T-helper 2 cell treated with Interferon-gamma antibody and Interleukin-4, amounts not matched to agents 5 μg/mL and 100 μg/mL, for 36 hours (primary cell): ENCODE data around the gene ATXN1.
A peak's percentile ranks its signal among the peaks of the same experiment; 100 is the strongest.

Experiments
- DNase-seq: peaks from one replicate; pipeline ENCODE4 v3.0.0; 2021; ENCODE audit warnings: low spot score
- H3K27ac Mint-ChIP-seq: one replicate; pipeline ENCODE4 v1.8.0; 2021; ENCODE audit warnings: mild to moderate bottlenecking, mixed read lengths
- H3K27me3 Mint-ChIP-seq: one replicate; pipeline ENCODE4 v1.8.0; 2021; ENCODE audit warnings: low read depth, mixed read lengths
- H3K36me3 Mint-ChIP-seq: one replicate; pipeline ENCODE4 v1.8.0; 2021; ENCODE audit warnings: low read depth, mixed read lengths
- H3K4me1 Mint-ChIP-seq: one replicate; pipeline ENCODE4 v1.8.0; 2021; ENCODE audit warnings: low read depth, mixed read lengths
- H3K4me3 Mint-ChIP-seq: one replicate; pipeline ENCODE4 v1.8.0; 2022; ENCODE audit warnings: mild to moderate bottlenecking, moderate library complexity, mixed read lengths
- H3K9me3 Mint-ChIP-seq: one replicate; pipeline ENCODE4 v1.8.0; 2021; ENCODE audit warnings: mixed read lengths

ATXN1 gene

DNA sequence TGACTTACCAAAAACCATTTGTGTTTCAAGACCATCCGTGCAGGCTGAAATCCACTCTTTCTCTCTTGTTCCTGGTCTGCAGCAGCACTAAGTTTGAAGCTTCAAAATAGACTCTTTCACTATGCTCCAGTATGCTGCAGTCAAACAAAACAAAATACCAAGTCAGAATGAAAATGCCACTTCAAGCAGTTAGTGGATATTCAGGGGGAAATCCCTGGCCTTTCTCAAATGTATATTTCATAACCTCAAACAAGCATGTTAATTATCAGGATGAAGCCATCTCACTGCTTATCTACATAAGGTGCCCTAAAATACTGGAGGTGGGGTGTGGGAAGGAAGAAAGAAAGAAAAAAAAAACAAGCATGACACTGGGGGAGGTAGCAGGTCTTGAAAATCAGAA, 103.5 kb downstream of the ATXN1 start:
- H3K36me3 Mint-ChIP-seq = peaks cover 55% of the 10 kb centered on the region
- H3K27ac Mint-ChIP-seq = peak overlapping the region; percentile 76
- peak; percentile 41 for DNase-seq
- no peaks in the 10 kb centered on the region for H3K27me3 Mint-ChIP-seq
- H3K4me3 Mint-ChIP-seq = peak overlapping the region; percentile 80
- H3K9me3 Mint-ChIP-seq = peaks cover 5% of the 10 kb centered on the region
- peaks cover 64% of the 10 kb centered on the region for H3K4me1 Mint-ChIP-seq

DNA sequence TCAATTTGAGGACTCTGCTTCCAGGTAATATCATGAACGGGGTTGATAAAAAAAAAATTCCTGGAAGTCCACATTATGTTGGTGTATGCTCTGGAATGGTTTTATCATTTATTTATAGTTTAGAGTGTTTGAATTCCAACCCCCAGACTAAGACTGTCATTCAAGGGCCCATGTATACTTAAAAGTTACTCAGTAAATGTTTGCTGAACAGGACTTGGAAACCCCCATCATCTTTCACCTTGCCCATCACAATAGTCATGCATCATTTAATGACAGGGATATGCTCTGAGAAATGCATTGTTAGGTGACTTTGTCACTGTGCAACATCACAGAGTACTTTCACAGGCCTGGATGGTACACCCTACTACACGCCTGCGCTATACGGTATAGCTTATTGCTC, 104.8 kb downstream of the ATXN1 start:
- Mint-ChIP-seq H3K27ac (no peak overlapping the region), H3K4me1 (peaks cover 77% of the 10 kb centered on the region), H3K9me3 (peaks cover 3% of the 10 kb centered on the region), H3K36me3 (peaks cover 49% of the 10 kb centered on the region), H3K27me3 (no peaks in the 10 kb centered on the region), H3K4me3 (no peak overlapping the region)
- DNase-seq = no peak

DNA sequence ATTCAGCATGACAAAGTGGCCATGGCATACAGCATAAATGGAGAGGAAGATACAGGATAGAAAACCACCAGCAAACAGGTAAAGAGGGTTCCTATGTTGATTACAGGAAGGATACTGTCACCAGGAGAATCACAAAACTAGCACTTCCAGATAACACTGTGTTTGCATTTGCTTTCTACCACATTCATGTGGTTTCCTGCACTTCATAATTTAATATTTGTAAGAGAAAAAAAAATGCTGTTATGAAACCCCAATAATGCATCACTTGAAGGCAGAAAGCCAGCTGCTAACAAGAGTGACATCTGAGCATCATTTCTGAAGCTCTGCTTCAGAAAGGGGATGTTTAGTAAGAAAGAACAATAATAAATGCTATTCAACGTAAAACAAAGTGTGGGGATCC, 106.6 kb downstream of the ATXN1 start:
- Mint-ChIP-seq H3K4me3 (peak overlapping the region; percentile 69), H3K27me3 (no peaks in the 10 kb centered on the region), H3K36me3 (peaks cover 57% of the 10 kb centered on the region), H3K4me1 (peaks cover 82% of the 10 kb centered on the region), H3K27ac (peak overlapping the region; percentile 92), H3K9me3 (no peaks in the 10 kb centered on the region)
- DNase-seq = no peak

DNA sequence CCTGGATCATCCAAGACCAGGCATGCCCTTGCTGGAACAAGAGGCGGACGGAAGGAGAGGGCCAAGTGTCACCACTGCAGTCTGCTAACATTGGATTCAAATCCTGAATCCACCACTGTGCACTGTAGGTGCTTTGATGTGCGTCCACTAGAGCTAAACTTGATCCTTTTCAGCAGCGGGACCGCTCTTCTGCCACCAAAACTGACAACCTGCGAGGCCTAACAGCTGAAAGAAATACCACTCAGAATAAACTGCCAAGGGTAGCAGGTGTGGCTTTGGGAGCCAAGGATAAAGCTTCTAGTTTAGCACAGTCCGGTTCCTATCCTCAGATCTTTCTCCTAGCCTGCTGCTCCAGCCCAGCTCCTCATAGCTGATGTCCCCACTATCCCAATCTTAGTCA, 108.0 kb downstream of the ATXN1 start:
- H3K9me3 Mint-ChIP-seq = no peaks in the 10 kb centered on the region
- peak overlapping the region; percentile 57 for H3K27ac Mint-ChIP-seq
- DNase-seq = no peak
- peak overlapping the region; percentile 29 for H3K4me3 Mint-ChIP-seq
- H3K4me1 Mint-ChIP-seq = peaks cover 70% of the 10 kb centered on the region
- no peaks in the 10 kb centered on the region for H3K27me3 Mint-ChIP-seq
- H3K36me3 Mint-ChIP-seq = peaks cover 56% of the 10 kb centered on the region

DNA sequence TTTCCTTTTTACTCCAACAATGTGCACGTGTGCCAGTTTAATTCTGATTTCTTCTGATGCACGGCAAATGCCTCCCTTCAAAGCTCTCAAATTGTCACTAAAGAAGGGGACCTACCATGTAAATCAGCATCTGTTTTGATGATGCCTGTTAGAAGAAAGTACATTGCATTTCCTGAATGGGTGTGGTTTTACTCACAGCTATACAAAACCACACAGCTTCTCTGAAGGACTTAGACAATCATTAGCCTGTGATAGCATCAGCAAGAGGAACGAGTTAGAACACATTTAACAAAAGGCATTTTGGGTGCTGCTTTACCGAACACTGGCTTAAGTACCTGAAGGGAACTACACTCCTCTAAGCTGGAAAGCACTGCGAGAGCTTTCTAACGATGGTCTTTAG, 109.4 kb downstream of the ATXN1 start:
- Mint-ChIP-seq H3K4me1 (peaks cover 61% of the 10 kb centered on the region), H3K4me3 (peak overlapping the region; percentile 68), H3K36me3 (peaks cover 50% of the 10 kb centered on the region), H3K27ac (peak overlapping the region; percentile 89), H3K27me3 (no peaks in the 10 kb centered on the region), H3K9me3 (no peaks in the 10 kb centered on the region)
- peak; percentile 37 for DNase-seq

DNA sequence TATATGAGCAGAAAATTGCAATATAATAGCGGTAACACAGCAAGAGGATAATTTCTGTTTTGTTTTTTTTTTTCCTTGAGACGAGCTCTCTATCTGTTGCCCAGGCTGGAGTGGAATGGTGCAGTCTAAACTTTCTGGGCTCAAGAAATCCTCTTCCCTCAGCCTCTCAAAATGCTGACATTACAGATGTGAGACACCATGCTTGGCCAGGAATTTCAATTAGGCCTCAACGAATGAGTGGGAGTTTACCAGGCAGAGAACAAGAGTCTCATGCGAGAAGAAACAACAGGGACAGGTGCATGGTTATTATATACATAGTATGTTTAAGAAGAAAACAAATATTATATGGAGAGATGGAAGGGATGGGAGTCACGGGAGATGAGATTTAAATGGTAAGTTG, 111.4 kb downstream of the ATXN1 start:
- DNase-seq = no peak
- H3K36me3 Mint-ChIP-seq = peaks cover 39% of the 10 kb centered on the region
- no peak overlapping the region for H3K27ac Mint-ChIP-seq
- no peak overlapping the region for H3K4me3 Mint-ChIP-seq
- no peaks in the 10 kb centered on the region for H3K27me3 Mint-ChIP-seq
- H3K9me3 Mint-ChIP-seq = no peaks in the 10 kb centered on the region
- peaks cover 59% of the 10 kb centered on the region for H3K4me1 Mint-ChIP-seq

DNA sequence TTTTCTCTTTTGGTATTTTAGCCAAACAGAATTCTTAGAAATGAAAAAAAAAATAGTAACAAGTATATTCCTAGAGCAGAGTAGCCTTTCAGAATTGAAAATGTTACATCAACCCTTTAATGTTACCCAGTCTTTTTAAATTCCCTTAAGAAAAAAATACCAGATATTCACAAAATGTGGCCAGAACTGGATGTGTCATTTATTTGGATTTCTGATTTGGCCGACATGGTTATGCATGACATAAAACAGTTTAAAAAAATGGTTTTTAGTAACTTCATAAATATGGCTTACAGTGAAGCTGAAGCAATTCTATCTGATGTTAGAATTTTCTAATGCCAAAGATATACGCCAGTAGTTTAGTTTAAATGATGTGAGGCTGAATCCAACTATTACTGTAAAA, 112.0 kb downstream of the ATXN1 start:
- H3K27ac Mint-ChIP-seq = no peak overlapping the region
- no peaks in the 10 kb centered on the region for H3K9me3 Mint-ChIP-seq
- no peak for DNase-seq
- H3K4me1 Mint-ChIP-seq = peaks cover 53% of the 10 kb centered on the region
- H3K27me3 Mint-ChIP-seq = no peaks in the 10 kb centered on the region
- peaks cover 38% of the 10 kb centered on the region for H3K36me3 Mint-ChIP-seq
- no peak overlapping the region for H3K4me3 Mint-ChIP-seq

DNA sequence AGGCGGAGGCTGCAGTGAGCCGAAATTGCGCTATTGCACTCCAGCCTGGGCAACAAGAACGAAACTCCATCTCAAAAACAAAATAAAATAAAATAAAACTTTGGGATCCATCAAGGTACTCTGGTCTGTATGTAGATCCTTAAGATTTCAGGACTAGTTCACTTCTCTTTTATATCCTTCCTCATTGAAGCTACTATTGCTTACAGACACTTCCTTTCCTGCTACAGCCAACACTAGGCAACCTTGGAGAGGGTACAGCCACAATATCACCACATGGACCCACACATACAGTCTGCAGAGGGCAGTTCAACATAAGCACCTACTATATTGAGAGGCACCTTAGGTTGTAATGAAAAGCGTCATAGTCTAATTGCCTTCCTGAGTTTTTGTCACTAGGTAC, 113.3 kb downstream of the ATXN1 start:
- H3K27ac Mint-ChIP-seq = no peak overlapping the region
- H3K4me1 Mint-ChIP-seq = peaks cover 41% of the 10 kb centered on the region
- H3K4me3 Mint-ChIP-seq = no peak overlapping the region
- H3K9me3 Mint-ChIP-seq = no peaks in the 10 kb centered on the region
- DNase-seq = no peak
- H3K36me3 Mint-ChIP-seq = peaks cover 34% of the 10 kb centered on the region
- no peaks in the 10 kb centered on the region for H3K27me3 Mint-ChIP-seq

DNA sequence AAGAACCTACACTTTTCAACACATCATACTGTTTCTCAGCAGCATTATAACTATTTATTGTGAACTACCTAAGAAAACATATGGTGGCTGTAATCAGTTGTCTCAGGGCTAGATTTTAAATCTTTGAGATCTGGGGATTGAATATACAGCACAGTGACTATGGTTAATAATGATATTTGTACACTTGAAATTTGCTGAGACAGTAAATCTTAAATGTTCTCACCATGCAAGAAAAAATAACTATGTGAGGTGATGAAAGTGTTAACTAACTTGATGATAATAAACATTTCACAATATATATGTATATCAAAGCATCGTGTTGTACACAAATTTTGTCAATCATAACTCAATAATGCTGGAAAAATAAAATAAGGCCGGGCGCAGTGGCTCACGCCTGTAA, 113.8 kb downstream of the ATXN1 start:
- no peak for DNase-seq
- Mint-ChIP-seq H3K36me3 (peaks cover 31% of the 10 kb centered on the region), H3K4me3 (no peak overlapping the region), H3K27ac (no peak overlapping the region), H3K4me1 (peaks cover 36% of the 10 kb centered on the region), H3K27me3 (no peaks in the 10 kb centered on the region), H3K9me3 (no peaks in the 10 kb centered on the region)

DNA sequence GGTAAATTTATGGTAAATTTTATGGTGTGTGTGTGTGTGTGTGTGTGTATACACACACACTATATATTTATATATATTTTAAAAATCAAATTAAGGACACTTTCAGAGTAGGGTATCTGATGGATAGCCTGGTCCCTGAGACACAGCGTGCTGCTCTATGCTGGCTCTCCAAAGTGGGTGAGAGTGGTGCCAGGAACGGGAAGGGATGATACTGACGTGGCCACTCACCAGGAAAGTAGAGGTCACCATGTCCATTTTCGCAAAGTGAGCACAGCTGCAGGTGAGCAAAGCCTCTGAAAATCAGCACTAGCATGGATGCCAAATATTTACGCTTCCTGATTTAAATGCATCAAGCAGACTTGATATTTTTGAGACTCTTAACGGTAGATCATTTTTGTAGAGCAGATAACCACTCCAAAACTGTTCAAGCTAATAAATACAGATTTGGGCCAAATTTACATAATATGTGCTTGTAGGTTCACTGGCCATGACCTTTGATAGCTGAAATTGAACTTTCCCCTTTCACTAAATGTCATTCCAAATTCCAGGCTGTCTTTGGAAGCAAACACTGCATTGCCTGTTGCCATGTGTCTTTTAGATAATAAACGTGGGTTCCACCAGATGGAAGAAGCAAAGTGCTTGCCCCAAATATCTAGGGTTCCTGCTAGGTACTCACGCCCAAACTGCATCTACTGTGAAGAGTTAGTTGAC, 116.6 kb downstream of the ATXN1 start:
- DNase-seq = no peak
- H3K27ac Mint-ChIP-seq = no peak overlapping the region
- no peaks in the 10 kb centered on the region for H3K27me3 Mint-ChIP-seq
- H3K9me3 Mint-ChIP-seq = peaks cover 3% of the 10 kb centered on the region
- peaks cover 16% of the 10 kb centered on the region for H3K4me1 Mint-ChIP-seq
- peaks cover 31% of the 10 kb centered on the region for H3K36me3 Mint-ChIP-seq
- H3K4me3 Mint-ChIP-seq = no peak overlapping the region

DNA sequence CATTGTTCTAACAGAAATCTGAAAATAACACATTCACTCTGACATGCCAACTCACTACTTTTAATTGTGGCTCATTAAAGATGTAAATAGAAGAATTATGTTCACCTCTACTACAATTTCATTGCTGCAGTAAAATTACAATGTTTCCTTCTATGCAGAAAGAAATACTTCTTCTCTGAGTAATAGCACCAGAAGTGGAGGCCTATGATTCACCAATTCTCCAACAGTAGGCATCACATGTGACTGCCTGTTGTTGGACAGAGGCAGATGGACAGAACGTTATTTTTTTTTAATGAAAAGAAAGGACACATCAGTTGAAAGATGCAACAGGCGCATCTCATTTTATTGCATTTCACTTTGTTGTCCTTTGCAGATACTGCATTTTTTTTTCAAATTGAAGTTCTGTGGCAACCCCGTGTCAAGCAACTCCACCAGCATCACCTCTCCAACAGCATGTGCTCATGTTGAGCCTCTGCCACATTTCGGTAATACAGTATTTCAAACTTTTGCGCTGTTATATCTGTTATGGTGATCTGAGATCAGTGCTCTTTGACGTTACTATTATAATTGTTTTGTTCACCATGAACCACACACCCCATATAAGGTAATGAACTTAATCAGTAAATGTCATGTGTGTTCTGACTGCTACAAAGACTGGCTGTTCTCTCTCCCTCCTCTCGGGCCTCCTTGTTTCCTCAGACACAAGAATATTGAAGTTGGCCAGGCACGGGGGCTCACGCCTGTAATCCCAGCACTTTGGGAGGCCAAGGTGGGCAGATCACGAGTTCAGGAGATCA, 121.4 kb downstream of the ATXN1 start:
- Mint-ChIP-seq H3K27me3 (no peaks in the 10 kb centered on the region), H3K4me1 (peaks cover 21% of the 10 kb centered on the region), H3K9me3 (peaks cover 3% of the 10 kb centered on the region), H3K36me3 (peaks cover 42% of the 10 kb centered on the region), H3K27ac (no peak overlapping the region), H3K4me3 (no peak overlapping the region)
- DNase-seq = no peak

DNA sequence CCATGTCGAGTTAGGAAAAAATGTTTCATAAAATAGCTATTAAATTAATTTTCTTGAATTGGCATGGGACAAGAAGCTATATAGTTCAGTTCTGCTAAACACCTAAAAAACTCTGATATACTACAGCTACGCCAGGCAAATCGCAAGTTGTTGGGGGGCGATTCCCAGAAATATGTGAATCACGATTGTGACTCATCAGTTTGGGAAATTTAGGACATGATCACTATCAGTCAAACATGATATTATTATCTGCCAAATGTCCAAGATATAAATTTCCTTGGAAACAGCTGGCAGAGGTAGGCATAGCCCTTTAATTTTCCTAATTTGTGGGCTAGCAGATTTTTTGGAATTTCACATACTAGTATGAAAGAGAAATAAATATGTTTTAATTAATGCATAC, 123.6 kb downstream of the ATXN1 start:
- H3K4me1 Mint-ChIP-seq = peaks cover 37% of the 10 kb centered on the region
- no peak for DNase-seq
- peaks cover 38% of the 10 kb centered on the region for H3K36me3 Mint-ChIP-seq
- H3K27me3 Mint-ChIP-seq = no peaks in the 10 kb centered on the region
- H3K27ac Mint-ChIP-seq = no peak overlapping the region
- H3K4me3 Mint-ChIP-seq = no peak overlapping the region
- peaks cover 3% of the 10 kb centered on the region for H3K9me3 Mint-ChIP-seq

DNA sequence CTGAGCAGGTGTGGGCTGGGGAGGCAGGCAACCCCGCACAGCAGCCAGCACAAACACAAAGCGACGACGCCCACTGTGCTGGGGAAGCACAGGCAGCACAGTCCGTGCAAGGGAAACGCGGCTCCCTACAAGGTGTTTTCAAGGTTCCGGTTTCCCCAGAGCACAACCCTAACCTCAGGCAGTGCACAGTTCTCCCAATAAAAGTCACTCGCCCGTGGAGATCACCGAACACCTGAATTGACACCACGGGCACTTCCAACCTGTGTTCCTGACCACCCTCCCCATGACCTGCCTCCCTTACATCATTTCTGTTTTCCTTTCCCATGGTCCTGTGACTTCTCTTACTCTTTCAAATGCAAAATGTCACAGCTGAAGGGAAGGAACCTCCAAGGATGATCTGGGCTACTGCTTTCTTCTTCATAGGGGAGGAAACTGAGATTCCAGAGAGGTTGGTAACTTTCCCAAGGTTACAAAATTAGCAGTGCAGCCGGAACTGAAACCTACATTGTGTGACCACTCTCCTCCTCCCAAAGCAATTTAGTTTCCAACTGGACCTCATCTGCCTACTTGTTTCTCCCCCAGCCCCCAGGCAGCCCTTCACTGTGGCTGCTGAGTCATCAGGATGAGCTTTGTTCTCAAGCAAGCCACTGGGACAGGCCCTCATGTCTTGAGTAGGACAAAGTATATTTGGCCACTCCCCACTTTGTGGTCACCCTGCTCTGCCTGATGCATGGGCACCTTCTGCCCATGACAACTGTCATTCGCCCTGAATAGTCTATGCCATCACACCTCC, 125.3 kb downstream of the ATXN1 start:
- peaks cover 44% of the 10 kb centered on the region for H3K4me1 Mint-ChIP-seq
- peaks cover 35% of the 10 kb centered on the region for H3K36me3 Mint-ChIP-seq

DNA sequence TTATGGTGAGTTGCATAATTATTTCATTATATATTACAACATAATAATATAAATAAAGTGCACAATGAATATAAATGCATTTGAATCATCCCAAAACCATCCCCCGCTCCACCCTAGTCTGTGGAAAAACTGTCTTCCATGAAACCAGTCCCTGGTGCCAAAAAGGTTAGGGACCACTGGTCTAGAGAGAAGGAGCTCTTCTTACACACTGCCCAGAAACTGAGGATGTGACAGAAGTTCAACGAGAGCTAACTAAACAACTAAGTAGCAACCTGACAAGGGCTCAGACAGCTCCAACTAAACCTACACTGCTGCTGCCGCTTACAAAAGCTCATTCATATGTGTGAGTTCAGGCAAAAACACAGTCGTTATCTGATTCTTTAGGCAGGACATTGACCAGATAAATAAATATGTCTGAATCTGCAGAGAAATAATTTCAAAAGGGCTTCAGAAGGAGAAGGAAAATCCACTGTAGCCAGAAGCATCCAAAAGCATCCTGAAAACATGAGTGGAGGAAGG, 125.9 kb downstream of the ATXN1 start:
- H3K27me3 Mint-ChIP-seq = no peaks in the 10 kb centered on the region
- DNase-seq = no peak
- no peaks in the 10 kb centered on the region for H3K9me3 Mint-ChIP-seq
- peaks cover 35% of the 10 kb centered on the region for H3K36me3 Mint-ChIP-seq
- no peak overlapping the region for H3K4me3 Mint-ChIP-seq
- peaks cover 44% of the 10 kb centered on the region for H3K4me1 Mint-ChIP-seq
- H3K27ac Mint-ChIP-seq = peak overlapping the region; percentile 36

More for the DNA sequence above, 125.3 kb downstream of the ATXN1 start:
- Mint-ChIP-seq H3K4me3 (no peak overlapping the region), H3K27ac (peak overlapping the region; percentile 13), H3K27me3 (no peaks in the 10 kb centered on the region), H3K9me3 (no peaks in the 10 kb centered on the region)
- DNase-seq = peak; percentile 39
